GM19023 (cell line): ENCODE data around the gene PIGH.

ENCODE experiments used
- ATAC-seq: cut with Tn5 transposase; IDR thresholded peaks from one replicate; pipeline ENCODE4 v1.9.1; 2021; ENCODE audit warnings: mild to moderate bottlenecking, moderate library complexity; ENCODE audit not compliant: unreplicated experiment

Gene PIGH

GRCh38 chr14:67575684-67576083 is 24.4 kb downstream of the PIGH start:
- no peak for ATAC-seq

- ATAC-seq, result no peak
Observed at GRCh38 chr14:67574806-67575205, 25.3 kb downstream of the PIGH start.

GRCh38 chr14:67574156-67574555 is 25.9 kb downstream of the PIGH start:
- no peak for ATAC-seq

GRCh38 chr14:67573228-67574010 is 26.6 kb downstream of the PIGH start:
- ATAC-seq, result no peak

- no peak for ATAC-seq
Observed at GRCh38 chr14:67572608-67573007, 27.5 kb downstream of the PIGH start.

GRCh38 chr14:67571991-67572323 is 28.1 kb downstream of the PIGH start:
- no peak for ATAC-seq

GRCh38 chr14:67571275-67571990 is 28.6 kb downstream of the PIGH start:
- peak; percentile 75 for ATAC-seq

GRCh38 chr14:67570453-67570852 is 29.6 kb downstream of the PIGH start:
- no peak for ATAC-seq

- ATAC-seq, result no peak
Observed at GRCh38 chr14:67569651-67570290, 30.3 kb downstream of the PIGH start.

GRCh38 chr14:67569011-67569650 is 30.9 kb downstream of the PIGH start:
- no peak for ATAC-seq

GRCh38 chr14:67567654-67568053 is 32.4 kb downstream of the PIGH start:
- ATAC-seq, result no peak

GRCh38 chr14:67566908-67567307 is 33.2 kb downstream of the PIGH start:
- no peak for ATAC-seq

- no peak for ATAC-seq
Observed at GRCh38 chr14:67564236-67564635, 35.8 kb downstream of the PIGH start.

- no peak for ATAC-seq
Observed at GRCh38 chr14:67562776-67563150, 37.3 kb downstream of the PIGH start.

- ATAC-seq, result no peak
Observed at GRCh38 chr14:67562025-67562775, 37.9 kb downstream of the PIGH start.

- no peak for ATAC-seq
Observed at GRCh38 chr14:67559639-67560038, 40.4 kb downstream of the PIGH start.

GRCh38 chr14:67557656-67558055 is 42.4 kb downstream of the PIGH start:
- no peak for ATAC-seq

- no peak for ATAC-seq
Observed at GRCh38 chr14:67557118-67557517, 43.0 kb downstream of the PIGH start.

GRCh38 chr14:67556671-67557070 is 43.4 kb downstream of the PIGH start:
- no peak for ATAC-seq

GRCh38 chr14:67555518-67556090 is 44.5 kb downstream of the PIGH start:
- ATAC-seq, result no peak

GRCh38 chr14:67554341-67554740 is 45.7 kb downstream of the PIGH start:
- ATAC-seq, result no peak
